NCI-H446 treated with DMSO at 0.1 percent for 48 hours (cell line): ENCODE data around the gene TEX51.

Experiments used
- DNase-seq: peaks from one replicate; lab custom pipeline; 2025; lab: John Stamatoyannopoulos, UW

Gene TEX51

GRCh38 chr2:126914811-126915500 lies 16.3 kb downstream of the TEX51 start:
- DNase-seq: no peak

- DNase-seq: no peak
Observed at GRCh38 chr2:126915903-126916302, 17.2 kb downstream of the TEX51 start.

GRCh38 chr2:126916744-126917143 lies 18.1 kb downstream of the TEX51 start:
- no peak for DNase-seq

- DNase-seq: no peak
Observed at GRCh38 chr2:126921066-126921465, 22.4 kb downstream of the TEX51 start.

GRCh38 chr2:126930970-126931590 lies 32.4 kb downstream of the TEX51 start:
- DNase-seq: no peak

GRCh38 chr2:126932529-126932928 lies 33.8 kb downstream of the TEX51 start:
- no peak for DNase-seq

- DNase-seq: no peak
Observed at GRCh38 chr2:126932966-126933710, 34.4 kb downstream of the TEX51 start.

GRCh38 chr2:126933711-126934091 lies 35.0 kb downstream of the TEX51 start:
- DNase-seq: no peak

- no peak for DNase-seq
Observed at GRCh38 chr2:126934809-126935208, 36.1 kb downstream of the TEX51 start.

- DNase-seq: no peak
Observed at GRCh38 chr2:126935774-126936173, 37.1 kb downstream of the TEX51 start.

- DNase-seq: no peak
Observed at GRCh38 chr2:126936219-126936723, 37.6 kb downstream of the TEX51 start.

- no peak for DNase-seq
Observed at GRCh38 chr2:126940331-126940730, 41.6 kb downstream of the TEX51 start.

- no peak for DNase-seq
Observed at GRCh38 chr2:126942427-126943203, 43.9 kb downstream of the TEX51 start.

- no peak for DNase-seq
Observed at GRCh38 chr2:126943612-126944348, 45.1 kb downstream of the TEX51 start.

GRCh38 chr2:126945118-126945517 lies 46.4 kb downstream of the TEX51 start:
- no peak for DNase-seq

- DNase-seq: no peak
Observed at GRCh38 chr2:126946318-126947102, 47.8 kb downstream of the TEX51 start.

GRCh38 chr2:126947103-126947429 lies 48.4 kb downstream of the TEX51 start:
- DNase-seq: no peak

GRCh38 chr2:126949775-126950174 lies 51.1 kb downstream of the TEX51 start:
- DNase-seq: no peak

- no peak for DNase-seq
Observed at GRCh38 chr2:126950504-126950903, 51.8 kb downstream of the TEX51 start.
